Measurements from ENCODE around the gene STAP1. TPM values are rescaled to one million over a fixed set of nuclear protein-coding genes. Genes with fewer than 3 reads are reported as not detected.

Gene STAP1, protein sequence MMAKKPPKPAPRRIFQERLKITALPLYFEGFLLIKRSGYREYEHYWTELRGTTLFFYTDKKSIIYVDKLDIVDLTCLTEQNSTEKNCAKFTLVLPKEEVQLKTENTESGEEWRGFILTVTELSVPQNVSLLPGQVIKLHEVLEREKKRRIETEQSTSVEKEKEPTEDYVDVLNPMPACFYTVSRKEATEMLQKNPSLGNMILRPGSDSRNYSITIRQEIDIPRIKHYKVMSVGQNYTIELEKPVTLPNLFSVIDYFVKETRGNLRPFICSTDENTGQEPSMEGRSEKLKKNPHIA
- total RNA-seq: under 1 TPM in 1 of 3 donors, not detected in 2; 0.32 TPM

DNA sequence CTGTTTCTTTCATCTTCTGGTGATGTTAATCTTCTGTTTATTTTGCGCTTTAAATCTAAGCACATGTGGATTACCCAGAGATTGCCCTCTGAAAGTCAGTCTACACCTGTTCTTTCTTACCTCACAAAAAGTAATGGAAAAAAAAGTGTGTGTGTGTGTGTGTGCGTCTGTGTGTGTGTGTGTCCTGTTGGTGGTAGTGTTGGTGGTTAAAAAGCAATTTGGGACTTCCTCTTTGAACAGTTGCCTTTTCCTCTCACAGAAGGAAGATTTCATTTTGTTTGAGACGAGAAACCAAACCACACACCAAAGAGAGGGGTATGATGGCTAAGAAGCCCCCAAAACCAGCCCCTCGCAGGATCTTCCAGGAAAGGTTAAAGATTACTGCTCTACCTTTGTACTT is at the start of gene STAP1:
TSS of gene STAP1 (plus strand) at position 235 of the 400 bp plus-strand sequence. CDS start at position 318, 83 bp downstream.
- intact Hi-C loops (cut with DNase I; ENCODE audit: low total_unique reads): no loop called here
- no peaks in the 10 kb centered on the region for H3K36me3 ChIP-seq

DNA sequence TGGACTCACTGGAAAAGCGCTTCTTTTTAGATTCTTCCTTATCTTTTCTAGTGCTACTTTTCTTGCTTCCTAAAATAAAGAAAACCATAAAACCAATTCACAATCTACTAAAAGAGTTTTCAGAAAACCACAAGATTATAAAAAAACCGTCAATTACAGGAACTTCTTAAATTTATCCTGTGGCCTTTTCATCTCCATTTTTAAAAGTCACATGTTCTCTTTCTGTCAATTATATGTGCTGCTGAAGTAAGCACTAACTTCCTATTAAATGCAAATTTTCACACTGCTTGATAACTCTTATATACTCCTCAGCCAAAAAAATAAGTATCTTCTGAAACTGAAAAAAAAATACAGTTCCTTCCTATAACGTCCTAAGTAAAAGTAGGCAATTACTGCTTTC is 46.0 kb upstream of the STAP1 start:
- no peak for DNase-seq (ENCODE audit: low spot score in 2 of 2)
- Histone ChIP-seq H3K4me1 (no peaks in the 10 kb centered on the region), H3K4me3 (no peak overlapping the region), H3K9me3 (no peaks in the 10 kb centered on the region), H3K27ac (no peak overlapping the region), H3K36me3 (no peaks in the 10 kb centered on the region), H3K27me3 (no peaks in the 10 kb centered on the region)
- TF ChIP-seq POLR2AphosphoS5 (IDR thresholded peaks at IDR 0.05): no peak
- TF ChIP-seq, protein P1, sequence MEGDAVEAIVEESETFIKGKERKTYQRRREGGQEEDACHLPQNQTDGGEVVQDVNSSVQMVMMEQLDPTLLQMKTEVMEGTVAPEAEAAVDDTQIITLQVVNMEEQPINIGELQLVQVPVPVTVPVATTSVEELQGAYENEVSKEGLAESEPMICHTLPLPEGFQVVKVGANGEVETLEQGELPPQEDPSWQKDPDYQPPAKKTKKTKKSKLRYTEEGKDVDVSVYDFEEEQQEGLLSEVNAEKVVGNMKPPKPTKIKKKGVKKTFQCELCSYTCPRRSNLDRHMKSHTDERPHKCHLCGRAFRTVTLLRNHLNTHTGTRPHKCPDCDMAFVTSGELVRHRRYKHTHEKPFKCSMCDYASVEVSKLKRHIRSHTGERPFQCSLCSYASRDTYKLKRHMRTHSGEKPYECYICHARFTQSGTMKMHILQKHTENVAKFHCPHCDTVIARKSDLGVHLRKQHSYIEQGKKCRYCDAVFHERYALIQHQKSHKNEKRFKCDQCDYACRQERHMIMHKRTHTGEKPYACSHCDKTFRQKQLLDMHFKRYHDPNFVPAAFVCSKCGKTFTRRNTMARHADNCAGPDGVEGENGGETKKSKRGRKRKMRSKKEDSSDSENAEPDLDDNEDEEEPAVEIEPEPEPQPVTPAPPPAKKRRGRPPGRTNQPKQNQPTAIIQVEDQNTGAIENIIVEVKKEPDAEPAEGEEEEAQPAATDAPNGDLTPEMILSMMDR (IDR thresholded peaks at IDR 0.05): no peak
- no peak for TF ChIP-seq POLR2A (IDR thresholded peaks at IDR 0.05)
- intact Hi-C loops (cut with DNase I; ENCODE audit: low total_unique reads): no loop called here

More for the DNA sequence above, at the start of gene STAP1:
- Histone ChIP-seq H3K4me1 (no peaks in the 10 kb centered on the region), H3K4me3 (no peak within 1 kb of the TSS), H3K27ac (no peak within 1 kb of the TSS), H3K27me3 (no peaks in the 10 kb centered on the region), H3K9me3 (no peaks in the 10 kb centered on the region)
- TF ChIP-seq, protein P1 (IDR thresholded peaks at IDR 0.05): no peak
- TF ChIP-seq POLR2AphosphoS5 (IDR thresholded peaks at IDR 0.05): no peak
- TF ChIP-seq POLR2A (IDR thresholded peaks at IDR 0.05): no peak
- no peak for DNase-seq (ENCODE audit: low spot score in 2 of 2)

DNA sequence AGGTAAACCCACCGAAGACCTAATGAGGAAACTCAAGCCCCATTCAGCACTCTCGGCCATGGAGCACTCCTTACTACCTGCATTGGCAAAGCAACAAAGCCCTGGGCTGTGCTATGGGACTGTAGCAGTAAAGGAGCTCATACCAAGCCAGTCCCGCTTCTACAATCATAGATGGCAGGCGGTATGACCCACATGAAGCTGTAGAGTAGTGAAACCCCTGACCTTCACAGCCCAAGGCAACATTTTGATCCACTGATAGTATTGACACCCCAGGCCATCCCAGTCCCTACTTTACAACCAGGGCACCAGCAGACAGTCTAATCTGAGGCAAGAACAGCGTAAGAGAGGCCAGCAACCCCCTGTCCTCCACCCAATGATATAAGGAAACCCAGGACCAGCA is 38.4 kb upstream of the STAP1 start:
- H3K9me3 ChIP-seq: no peaks in the 10 kb centered on the region
- H3K27me3 ChIP-seq: no peaks in the 10 kb centered on the region
- no peak overlapping the region for H3K4me3 ChIP-seq
- intact Hi-C loops (cut with DNase I; ENCODE audit: low total_unique reads): no loop called here
- TF ChIP-seq POLR2AphosphoS5 (IDR thresholded peaks at IDR 0.05) (no peak), POLR2A (IDR thresholded peaks at IDR 0.05) (no peak)
- TF ChIP-seq, protein P1 (IDR thresholded peaks at IDR 0.05): no peak
- no peak for DNase-seq (ENCODE audit: low spot score in 2 of 2)
- no peaks in the 10 kb centered on the region for H3K4me1 ChIP-seq
- H3K36me3 ChIP-seq: no peaks in the 10 kb centered on the region
- H3K27ac ChIP-seq: no peak overlapping the region

DNA sequence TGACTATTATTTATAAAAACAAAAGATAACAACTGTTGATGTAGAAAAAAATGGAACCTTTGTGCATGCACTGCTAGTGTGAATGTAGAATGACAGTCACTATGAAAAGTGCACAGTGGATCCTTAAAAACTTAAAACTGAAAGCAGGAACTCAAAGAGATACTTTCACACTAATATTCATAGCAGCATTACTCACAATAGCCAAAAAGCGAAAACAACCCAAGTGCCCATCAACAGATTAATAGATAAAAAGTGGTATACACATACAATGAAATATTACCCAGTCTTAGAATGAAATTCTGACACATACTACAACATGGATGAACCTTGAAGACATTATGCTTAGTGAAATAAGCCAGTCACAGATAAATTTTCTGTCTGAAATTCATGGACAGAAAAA is 37.0 kb upstream of the STAP1 start:
- no peak overlapping the region for H3K4me3 ChIP-seq
- H3K9me3 ChIP-seq: no peaks in the 10 kb centered on the region
- no peaks in the 10 kb centered on the region for H3K4me1 ChIP-seq
- DNase-seq (ENCODE audit: low spot score in 2 of 2): no peak
- H3K36me3 ChIP-seq: no peaks in the 10 kb centered on the region
- no peaks in the 10 kb centered on the region for H3K27me3 ChIP-seq
- no peak overlapping the region for H3K27ac ChIP-seq
- TF ChIP-seq POLR2A (IDR thresholded peaks at IDR 0.05) (no peak), POLR2AphosphoS5 (IDR thresholded peaks at IDR 0.05) (no peak)
- TF ChIP-seq, protein P1 (IDR thresholded peaks at IDR 0.05): no peak
- intact Hi-C loops (cut with DNase I; ENCODE audit: low total_unique reads): no loop called here

DNA sequence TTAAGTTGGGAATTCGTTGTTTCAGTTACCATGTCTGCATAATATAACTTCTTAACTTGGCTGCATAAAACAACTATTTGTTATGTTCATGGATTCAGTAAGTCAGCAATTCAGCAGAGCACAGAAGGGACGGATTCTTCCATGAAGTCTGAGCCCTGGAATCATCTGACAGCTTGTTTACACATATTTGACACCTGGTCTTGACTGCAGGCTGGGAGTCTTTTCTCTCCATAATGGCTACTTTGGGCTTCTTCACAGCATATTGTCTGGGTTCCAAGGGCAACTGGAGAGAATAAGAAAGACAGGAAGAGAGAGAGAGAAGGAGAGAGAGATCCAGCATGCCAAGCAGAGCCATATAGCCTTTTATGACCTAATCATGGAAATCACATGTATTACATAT is 36.3 kb upstream of the STAP1 start:
- no peak for DNase-seq (ENCODE audit: low spot score in 2 of 2)
- Histone ChIP-seq H3K9me3 (no peaks in the 10 kb centered on the region), H3K36me3 (no peaks in the 10 kb centered on the region), H3K4me3 (no peak overlapping the region), H3K27ac (no peak overlapping the region), H3K27me3 (no peaks in the 10 kb centered on the region), H3K4me1 (no peaks in the 10 kb centered on the region)
- no peak for TF ChIP-seq POLR2A (IDR thresholded peaks at IDR 0.05)
- TF ChIP-seq, protein P1 (IDR thresholded peaks at IDR 0.05): no peak
- TF ChIP-seq POLR2AphosphoS5 (IDR thresholded peaks at IDR 0.05): no peak
- intact Hi-C loops (cut with DNase I; ENCODE audit: low total_unique reads): no loop called here
